ENCODE results near the gene TPCN1.

TPCN1 gene

GRCh38 chr12:113251404-113252070, 30.3 kb downstream of the TPCN1 start:
- no peak for DNase-seq (ENCODE audit: low read depth)
- no peak overlapping the region for H3K4me3 ChIP-seq (ENCODE audit: control insufficient read depth, low read depth, low read length)
- no peak for TF ChIP-seq CTCF (IDR thresholded peaks at IDR 0.05; ENCODE audit: control insufficient read depth, insufficient read depth, low read depth, low read length, missing control alignments)

- H3K4me3 ChIP-seq (ENCODE audit: control insufficient read depth, low read depth, low read length): no peak overlapping the region
- DNase-seq (ENCODE audit: low read depth): no peak
- no peak for TF ChIP-seq CTCF (IDR thresholded peaks at IDR 0.05; ENCODE audit: control insufficient read depth, insufficient read depth, low read depth, low read length, missing control alignments)
These were observed 31.2 kb downstream of the TPCN1 start for GRCh38 chr12:113252494-113252893.

GRCh38 chr12:113253532-113254285, 32.4 kb downstream of the TPCN1 start:
- no peak overlapping the region for H3K4me3 ChIP-seq (ENCODE audit: control insufficient read depth, low read depth, low read length)
- TF ChIP-seq CTCF (IDR thresholded peaks at IDR 0.05; ENCODE audit: control insufficient read depth, insufficient read depth, low read depth, low read length, missing control alignments): no peak
- no peak for DNase-seq (ENCODE audit: low read depth)

GRCh38 chr12:113254298-113254697, 33.0 kb downstream of the TPCN1 start:
- no peak for DNase-seq (ENCODE audit: low read depth)
- TF ChIP-seq CTCF (IDR thresholded peaks at IDR 0.05; ENCODE audit: control insufficient read depth, insufficient read depth, low read depth, low read length, missing control alignments): no peak

GRCh38 chr12:113257564-113257963, 36.3 kb downstream of the TPCN1 start:
- no peak for DNase-seq (ENCODE audit: low read depth)
- no peak for TF ChIP-seq CTCF (IDR thresholded peaks at IDR 0.05; ENCODE audit: control insufficient read depth, insufficient read depth, low read depth, low read length, missing control alignments)
- no peak overlapping the region for H3K4me3 ChIP-seq (ENCODE audit: control insufficient read depth, low read depth, low read length)

More at GRCh38 chr12:113254298-113254697, 33.0 kb downstream of the TPCN1 start:
- H3K4me3 ChIP-seq (ENCODE audit: control insufficient read depth, low read depth, low read length): no peak overlapping the region

GRCh38 chr12:113260127-113260526, 38.9 kb downstream of the TPCN1 start:
- no peak overlapping the region for H3K4me3 ChIP-seq (ENCODE audit: control insufficient read depth, low read depth, low read length)
- no peak for DNase-seq (ENCODE audit: low read depth)
- TF ChIP-seq CTCF (IDR thresholded peaks at IDR 0.05; ENCODE audit: control insufficient read depth, insufficient read depth, low read depth, low read length, missing control alignments): no peak
